Activated T-helper 17 cell treated with anti-CD3 and anti-CD28 coated beads, Interleukin-2, amount 50 U/mL, for 72 hours (primary cell): ENCODE data around the gene MRPL18. TPM values are rescaled to one million over a fixed set of nuclear protein-coding genes. Genes with fewer than 3 reads are reported as not detected.

Source experiments
- ATAC-seq: fragments of 150-1000 bp; cut with Tn5 transposase; replicated peaks from 2 replicates; pipeline ENCODE4 v1.10.0; 2021; ENCODE audit warnings: mild to moderate bottlenecking, moderate library complexity
- H3K27ac Mint-ChIP-seq: one replicate; pipeline ENCODE4 v1.8.0; 2022; ENCODE audit warnings: mixed read lengths
- H3K27me3 Mint-ChIP-seq: one replicate; pipeline ENCODE4 v1.8.0; 2022; ENCODE audit warnings: mixed read lengths
- H3K36me3 Mint-ChIP-seq: one replicate; pipeline ENCODE4 v1.8.0; 2022; ENCODE audit warnings: low read depth, mild to moderate bottlenecking, mixed read lengths
- H3K4me1 Mint-ChIP-seq: one replicate; pipeline ENCODE4 v1.8.0; 2022; ENCODE audit warnings: mixed read lengths
- H3K4me3 Mint-ChIP-seq: one replicate; pipeline ENCODE4 v1.8.0; 2022; ENCODE audit warnings: mild to moderate bottlenecking, mixed read lengths
- H3K9me3 Mint-ChIP-seq: one replicate; pipeline ENCODE4 v1.8.0; 2022; ENCODE audit warnings: mixed read lengths
- total RNA-seq, 2 donors: library from RNA; stranded (reverse); gene quantifications; one replicate each; pipeline ENCODE4 v1.2.3, GENCODE V29; 2022

Gene MRPL18
- total RNA-seq, 2 donors from 2014 or later, result 61.9 to 124 TPM

- no peaks in the 10 kb centered on the region for H3K9me3 Mint-ChIP-seq
- no peaks in the 10 kb centered on the region for H3K27me3 Mint-ChIP-seq
- H3K4me1 Mint-ChIP-seq, result peaks cover 25% of the 10 kb centered on the region
- H3K36me3 Mint-ChIP-seq, result peaks cover 90% of the 10 kb centered on the region
- H3K27ac Mint-ChIP-seq, result peak overlapping the region; percentile 94
- peak overlapping the region; percentile 90 for H3K4me3 Mint-ChIP-seq
- peak; percentile 1 for ATAC-seq
Measured at GRCh38 chr6:159761129-159761872, 29.0 kb upstream of the MRPL18 start.

- Mint-ChIP-seq H3K4me3 (peak within 1 kb of the TSS; percentile 90), H3K27ac (peak within 1 kb of the TSS; percentile 94), H3K9me3 (no peaks in the 10 kb centered on the region), H3K36me3 (peaks cover 90% of the 10 kb centered on the region), H3K4me1 (peaks cover 25% of the 10 kb centered on the region), H3K27me3 (no peaks in the 10 kb centered on the region)
- peak; percentile 98 for ATAC-seq
Measured at GRCh38 chr6:159761873-159762680, 28.2 kb upstream of the MRPL18 start, which contains the start of gene ACAT2. Gene ACAT2 (plus strand): TSS chr6:159762045. CDS start chr6:159762088, 43 bp downstream.

DNA sequence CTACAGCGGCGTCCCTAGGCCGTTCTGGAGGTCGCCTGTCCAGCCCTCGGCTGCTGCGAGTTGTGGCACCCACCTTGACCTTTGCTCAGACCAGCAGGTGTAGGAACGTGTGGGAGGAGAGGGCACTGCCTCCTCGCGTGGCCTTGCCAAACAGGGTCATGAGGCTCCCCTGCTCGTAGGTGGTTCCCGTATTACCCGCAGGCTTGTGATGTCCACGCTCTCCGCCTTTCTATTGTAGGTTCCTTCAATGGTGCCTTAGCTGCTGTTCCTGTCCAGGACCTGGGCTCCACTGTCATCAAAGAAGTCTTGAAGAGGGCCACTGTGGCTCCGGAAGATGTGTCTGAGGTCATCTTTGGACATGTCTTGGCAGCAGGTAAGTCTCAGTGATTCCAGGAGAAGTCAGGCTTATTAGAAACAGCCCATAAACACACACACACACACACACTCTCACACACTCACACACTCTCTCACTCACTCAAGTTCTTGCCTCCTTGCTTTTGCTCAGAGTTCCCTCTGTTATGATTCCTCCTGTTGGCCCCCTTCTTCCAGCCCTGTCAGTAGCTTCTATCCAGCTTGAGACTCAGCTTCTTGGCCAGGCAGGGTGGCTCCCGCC, 27.5 kb upstream of the MRPL18 start:
- peaks cover 25% of the 10 kb centered on the region for H3K4me1 Mint-ChIP-seq
- H3K36me3 Mint-ChIP-seq, result peaks cover 90% of the 10 kb centered on the region
- no peaks in the 10 kb centered on the region for H3K27me3 Mint-ChIP-seq
- peak overlapping the region; percentile 90 for H3K4me3 Mint-ChIP-seq
- ATAC-seq, result no peak
- H3K9me3 Mint-ChIP-seq, result no peaks in the 10 kb centered on the region
- peak overlapping the region; percentile 94 for H3K27ac Mint-ChIP-seq

DNA sequence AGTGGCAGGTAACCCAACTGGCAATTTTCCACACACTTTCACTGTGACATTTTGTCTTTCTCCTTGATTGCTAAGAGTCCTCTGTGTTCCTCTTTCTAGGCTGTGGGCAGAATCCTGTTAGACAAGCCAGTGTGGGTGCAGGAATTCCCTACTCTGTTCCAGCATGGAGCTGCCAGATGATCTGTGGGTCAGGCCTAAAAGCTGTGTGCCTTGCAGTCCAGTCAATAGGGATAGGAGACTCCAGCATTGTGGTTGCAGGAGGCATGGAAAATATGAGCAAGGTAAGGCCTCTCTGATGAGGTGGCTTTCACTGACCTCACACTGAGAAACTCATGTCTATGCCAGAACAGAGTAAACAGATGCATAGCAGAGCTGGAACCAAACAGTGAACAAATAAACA, 23.4 kb upstream of the MRPL18 start:
- peaks cover 5% of the 10 kb centered on the region for H3K4me1 Mint-ChIP-seq
- H3K27ac Mint-ChIP-seq, result peak overlapping the region; percentile 15
- no peak overlapping the region for H3K4me3 Mint-ChIP-seq
- no peaks in the 10 kb centered on the region for H3K27me3 Mint-ChIP-seq
- peaks cover 100% of the 10 kb centered on the region for H3K36me3 Mint-ChIP-seq
- no peaks in the 10 kb centered on the region for H3K9me3 Mint-ChIP-seq
- ATAC-seq, result no peak

- peak; percentile 84 for ATAC-seq
- Mint-ChIP-seq H3K36me3 (peaks cover 87% of the 10 kb centered on the region), H3K27ac (peak overlapping the region; percentile 42)
Measured at GRCh38 chr6:159769470-159769869, 20.8 kb upstream of the MRPL18 start.

GRCh38 chr6:159772196-159772595, 18.1 kb upstream of the MRPL18 start:
- Mint-ChIP-seq H3K36me3 (peaks cover 87% of the 10 kb centered on the region), H3K27ac (no peak overlapping the region), H3K4me1 (no peaks in the 10 kb centered on the region), H3K27me3 (no peaks in the 10 kb centered on the region), H3K9me3 (no peaks in the 10 kb centered on the region), H3K4me3 (no peak overlapping the region)
- no peak for ATAC-seq

More at GRCh38 chr6:159769470-159769869, 20.8 kb upstream of the MRPL18 start:
- Mint-ChIP-seq H3K4me3 (no peak overlapping the region), H3K27me3 (no peaks in the 10 kb centered on the region), H3K9me3 (no peaks in the 10 kb centered on the region), H3K4me1 (no peaks in the 10 kb centered on the region)

DNA sequence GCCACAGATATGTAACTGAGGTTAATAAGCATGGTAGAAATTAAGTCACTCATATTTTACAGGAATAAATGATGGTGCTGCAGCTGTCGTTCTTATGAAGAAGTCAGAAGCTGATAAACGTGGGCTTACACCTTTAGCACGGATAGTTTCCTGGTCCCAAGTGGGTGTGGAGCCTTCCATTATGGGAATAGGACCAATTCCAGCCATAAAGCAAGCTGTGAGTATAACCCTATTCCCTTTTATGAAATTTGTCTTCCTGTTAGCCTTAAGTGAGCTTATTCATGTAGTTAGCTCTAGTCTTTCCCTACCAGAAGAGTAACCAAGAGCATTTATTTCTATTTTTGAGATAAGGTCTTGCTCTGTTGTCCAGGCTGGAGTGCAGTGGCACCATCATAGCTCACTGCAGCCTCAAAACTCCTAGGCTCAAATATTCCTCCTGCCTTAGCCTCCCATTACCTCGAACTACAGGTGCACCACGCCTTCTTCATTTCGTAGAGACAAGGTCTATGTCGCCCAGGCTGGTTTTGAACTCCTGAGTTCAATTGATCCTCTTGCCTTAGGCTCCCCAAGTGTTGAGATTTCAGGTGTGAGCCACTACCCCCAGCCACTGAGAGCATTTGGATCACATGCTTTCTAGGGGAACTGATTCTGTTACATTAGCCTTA, 12.9 kb upstream of the MRPL18 start:
- Mint-ChIP-seq H3K27ac (peak overlapping the region; percentile 62), H3K4me1 (peaks cover 6% of the 10 kb centered on the region), H3K36me3 (peaks cover 91% of the 10 kb centered on the region), H3K9me3 (no peaks in the 10 kb centered on the region), H3K4me3 (no peak overlapping the region), H3K27me3 (no peaks in the 10 kb centered on the region)
- ATAC-seq, result no peak

GRCh38 chr6:159778131-159778530, 12.1 kb upstream of the MRPL18 start:
- H3K36me3 Mint-ChIP-seq, result peaks cover 99% of the 10 kb centered on the region
- no peak for ATAC-seq
- H3K27ac Mint-ChIP-seq, result no peak overlapping the region

DNA sequence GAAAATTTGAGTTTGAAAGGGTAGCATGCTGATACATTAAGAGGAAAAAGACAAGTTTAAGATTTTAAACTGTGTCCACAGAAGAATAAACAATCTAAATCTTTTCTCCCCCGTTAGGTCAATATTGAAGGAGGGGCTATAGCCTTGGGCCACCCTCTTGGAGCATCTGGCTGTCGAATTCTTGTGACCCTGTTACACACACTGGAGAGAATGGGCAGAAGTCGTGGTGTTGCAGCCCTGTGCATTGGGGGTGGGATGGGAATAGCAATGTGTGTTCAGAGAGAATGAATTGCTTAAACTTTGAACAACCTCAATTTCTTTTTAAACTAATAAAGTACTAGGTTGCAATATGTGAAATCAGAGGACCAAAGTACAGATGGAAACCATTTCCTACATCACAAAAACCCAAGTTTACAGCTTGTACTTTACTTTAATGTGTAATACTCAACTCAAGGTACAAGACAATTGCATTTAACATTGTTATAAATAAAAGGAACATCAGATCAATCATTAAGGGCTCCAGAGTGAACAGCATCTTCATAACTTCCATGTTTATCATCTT, 11.6 kb upstream of the MRPL18 start:
- Mint-ChIP-seq H3K36me3 (peaks cover 100% of the 10 kb centered on the region), H3K4me1 (peaks cover 13% of the 10 kb centered on the region), H3K27me3 (no peaks in the 10 kb centered on the region), H3K4me3 (no peak overlapping the region), H3K27ac (no peak overlapping the region), H3K9me3 (no peaks in the 10 kb centered on the region)
- no peak for ATAC-seq

More at GRCh38 chr6:159778131-159778530, 12.1 kb upstream of the MRPL18 start:
- Mint-ChIP-seq H3K4me3 (no peak overlapping the region), H3K4me1 (peaks cover 13% of the 10 kb centered on the region), H3K27me3 (no peaks in the 10 kb centered on the region), H3K9me3 (no peaks in the 10 kb centered on the region)

GRCh38 chr6:159788276-159788675, 2.0 kb upstream of the MRPL18 start:
- H3K4me1 Mint-ChIP-seq, result peaks cover 38% of the 10 kb centered on the region
- H3K4me3 Mint-ChIP-seq, result peak overlapping the region; percentile 95
- no peaks in the 10 kb centered on the region for H3K27me3 Mint-ChIP-seq
- peak overlapping the region; percentile 85 for H3K27ac Mint-ChIP-seq
- ATAC-seq, result no peak
- no peaks in the 10 kb centered on the region for H3K9me3 Mint-ChIP-seq
- H3K36me3 Mint-ChIP-seq, result peaks cover 96% of the 10 kb centered on the region

DNA sequence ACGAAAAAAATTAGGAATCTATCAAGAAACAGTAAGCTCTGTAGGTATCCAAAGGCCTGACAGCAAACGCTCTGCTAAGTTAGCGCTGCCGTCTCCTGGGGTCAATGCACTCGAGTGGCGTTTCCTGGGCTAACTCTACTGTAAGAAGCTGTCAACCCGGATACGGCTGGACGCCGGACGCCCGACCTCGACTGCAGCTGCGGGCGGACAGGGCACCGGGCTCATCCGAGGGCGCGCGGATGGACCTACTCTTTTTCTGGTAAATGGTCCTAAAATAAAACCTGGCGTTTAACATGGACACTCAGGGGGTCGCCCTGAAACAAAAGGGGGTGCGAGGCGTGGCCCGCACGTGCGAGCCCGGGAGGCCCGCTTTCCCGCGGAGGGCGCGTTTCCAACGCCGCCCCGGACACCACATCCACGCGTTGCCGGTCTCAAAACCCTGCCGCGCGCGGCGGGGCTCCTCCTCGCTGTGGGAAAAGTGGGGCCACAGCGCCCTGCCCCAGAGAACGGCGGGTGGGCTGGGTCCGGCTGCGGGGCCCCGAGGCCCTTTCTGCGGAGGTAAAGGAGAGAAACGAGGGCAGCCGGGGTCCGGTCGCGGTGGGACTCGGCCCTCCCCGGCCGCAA, 1.4 kb upstream of the MRPL18 start:
- Mint-ChIP-seq H3K9me3 (no peaks in the 10 kb centered on the region), H3K27me3 (no peaks in the 10 kb centered on the region), H3K4me3 (peak overlapping the region; percentile 95), H3K27ac (peak overlapping the region; percentile 97), H3K36me3 (peaks cover 96% of the 10 kb centered on the region), H3K4me1 (peaks cover 39% of the 10 kb centered on the region)
- no peak for ATAC-seq

GRCh38 chr6:159789377-159790148, 704 bp upstream of the MRPL18 start, which contains the start of gene TCP1:
Gene TCP1 (minus strand): TSS chr6:159789602. CDS start chr6:159789468, 134 bp downstream.
- Mint-ChIP-seq H3K4me3 (peak within 1 kb of the TSS; percentile 95), H3K9me3 (no peaks in the 10 kb centered on the region), H3K27ac (peak within 1 kb of the TSS; percentile 97), H3K4me1 (peaks cover 46% of the 10 kb centered on the region), H3K27me3 (no peaks in the 10 kb centered on the region), H3K36me3 (peaks cover 96% of the 10 kb centered on the region)
- ATAC-seq, result peak; percentile 89
